ENCODE data around the gene CCR5. TPM values are rescaled to one million over a fixed set of nuclear protein-coding genes. Genes with fewer than 3 reads are reported as not detected.

Gene CCR5
- total and polyA plus RNA-seq, 2 of the 8 experiments (the other 6 are each of a cell fraction or from before 2014, with no cell fraction given): not detected

GRCh38 chr3:46399098-46399497 is 28.4 kb downstream of the CCR5 start:
- FAIRE-seq (no peak), DNase-seq (ENCODE audit: low read depth in 1 of 2, low spot score in 2 of 2) (no peak)
- Histone ChIP-seq H3K27me3 (replicated peaks in 1 of 4; ENCODE audit: control insufficient read depth in 3 of 4, extremely low read depth in 1 of 4, insufficient read depth in 3 of 4, low read length in 3 of 4) (no peaks in the 10 kb centered on the region), H3K56ac (replicated peaks; ENCODE audit: insufficient read length, low read depth, low read length) (no peak overlapping the region), H2BK5ac (ENCODE audit: low read depth, low read length) (no peak overlapping the region), H2BK120ac (replicated peaks; ENCODE audit: low read depth, low read length) (no peak overlapping the region), H2BK12ac (ENCODE audit: low read depth, low read length) (no peak overlapping the region), H3K4ac (replicated peaks; ENCODE audit: insufficient read length, low read depth, low read length) (no peak overlapping the region), H4K20me1 (replicated peaks in 1 of 2; ENCODE audit: control insufficient read depth in 1 of 2, insufficient read depth in 2 of 2, low read length in 2 of 2) (no peaks in the 10 kb centered on the region), H3K4me3 (ENCODE audit: extremely low read depth in 1 of 4, insufficient read depth in 2 of 4, low read depth in 3 of 4, low read length in 4 of 4) (no peak overlapping the region), H3K18ac (ENCODE audit: extremely low read depth, low read length) (no peak overlapping the region), H3K9ac (replicated peaks in 1 of 4; ENCODE audit: extremely low read depth in 1 of 4, low read depth in 3 of 4, low read length in 3 of 4) (no peak overlapping the region), H2BK20ac (ENCODE audit: low read length) (no peak overlapping the region), H2AK5ac (ENCODE audit: low read depth, low read length) (no peak overlapping the region), H3K4me2 (ENCODE audit: insufficient read depth in 1 of 2, low read depth in 2 of 2, low read length in 2 of 2) (no peak overlapping the region), H3K4me1 (replicated peaks in 1 of 4; ENCODE audit: control insufficient read depth in 3 of 4, insufficient read depth in 4 of 4, low read length in 3 of 4) (0 out of 7 replicates have a peak, but pooled peaks cover 0 to 2% (median 0%) of the 10 kb centered on the region in 4 experiments), H3K79me1 (ENCODE audit: low read depth, low read length) (no peaks in the 10 kb centered on the region), H2BK15ac (ENCODE audit: low read length) (no peak overlapping the region), H3K23ac (ENCODE audit: insufficient read length) (no peak overlapping the region), H4K91ac (replicated peaks; ENCODE audit: insufficient read length, low read length) (no peak overlapping the region), H4K5ac (ENCODE audit: insufficient read length, low read depth, low read length) (no peak overlapping the region), H3K36me3 (ENCODE audit: control insufficient read depth in 2 of 4, insufficient read depth in 4 of 4, low read length in 3 of 4) (no peaks in the 10 kb centered on the region), H3K79me2 (ENCODE audit: control insufficient read depth in 1 of 2, insufficient read depth in 2 of 2, low read length in 2 of 2) (no peaks in the 10 kb centered on the region), H4K8ac (ENCODE audit: extremely low read depth, insufficient read depth, low read length) (no peak overlapping the region), H3K27ac (ENCODE audit: low read depth, low read length) (no peak overlapping the region), H3K9me3 (ENCODE audit: insufficient read depth in 2 of 2, low read depth in 1 of 2, low read length in 1 of 2) (no peaks in the 10 kb centered on the region), H3K14ac (ENCODE audit: insufficient read length) (no peak overlapping the region), H2AFZ (ENCODE audit: low read length) (no peak overlapping the region), H3K23me2 (ENCODE audit: low read depth, low read length) (no peaks in the 10 kb centered on the region)
- CTCF ChIA-PET (ENCODE audit: partially characterized antibody): interaction anchor here (1.0 to 3.8 kb wide), 4 partner anchors 11 to 51 kb away, joined by 3 to 16 read pairs (median 4); no protein-coding TSS in a partner anchor
- POLR2A ChIA-PET (ENCODE audit: partially characterized antibody): no interaction called here
- 89% methylated on average over 2 of the region's 2 CpGs; no CpG with 5 or more reads in 1 of the 2 experiments for WGBS, 2 experiments (ENCODE audit: extremely low coverage in 1 of 2, insufficient coverage in 1 of 2, insufficient read length in 1 of 2, insufficient replicate concordance in 2 of 2, low coverage in 1 of 2, low lambda C conversion rate in 2 of 2, missing lambda C conversion rate in 1 of 2)
- no peak for TF ChIP-seq KDM4A (IDR thresholded peaks at IDR 0.05; ENCODE audit: low read depth, low read length, severe bottlenecking)
- no peak for TF ChIP-seq HDAC2 (IDR thresholded peaks at IDR 0.05; ENCODE audit: borderline replicate concordance in 1 of 2, low read depth in 2 of 2, low read length in 2 of 2)
- TF ChIP-seq MAX (IDR thresholded peaks at IDR 0.05): no peak
- no peak for TF ChIP-seq JUN (IDR thresholded peaks at IDR 0.05; ENCODE audit: low read depth, low read length)
- no peak for TF ChIP-seq CHD1 (IDR thresholded peaks at IDR 0.05; ENCODE audit: low read depth, low read length)
